CD8-positive, alpha-beta memory T cell (primary cell): ENCODE data around the gene SYTL5. TPM values are rescaled to one million over a fixed set of nuclear protein-coding genes. Genes with fewer than 3 reads are reported as not detected.
A peak's percentile ranks its signal among the peaks of the same experiment; 100 is the strongest.

Source experiments
- CTCF ChIA-PET: fragments of 350-600 bp; sonication (Branson Sonifier 250); formaldehyde crosslinking; loops from one replicate; lab custom pipeline; 2021; ENCODE audit warnings: antibody characterized with exemption; lab: Charles Lee
- POLR2A ChIA-PET: fragments of 350-600 bp; sonication (Branson Sonifier 250); formaldehyde crosslinking; loops from one replicate; lab custom pipeline; 2021; ENCODE audit warnings: antibody characterized with exemption; lab: Charles Lee
- DNase-seq, 5 donors: peaks; one replicate each; pipeline versions ENCODE4 v3.0.0 to v3.0.0-alpha.2; 2020 to 2022; ENCODE audit warnings: mixed read lengths in 1 of 5
- H3K27ac ChIP-seq: one replicate; pipeline ENCODE4 v1.7.0; 2013; ENCODE audit warnings: low read depth, mild to moderate bottlenecking, low read length, moderate library complexity
- H3K27me3 ChIP-seq: 2 replicates; pipeline ENCODE4 v1.7.0; 2013; ENCODE audit warnings: low read length, mild to moderate bottlenecking; ENCODE audit not compliant: insufficient read depth, poor library complexity, severe bottlenecking
- H3K36me3 ChIP-seq: 2 replicates; pipeline ENCODE4 v1.7.0; 2013; ENCODE audit warnings: mild to moderate bottlenecking, low read length, moderate library complexity; ENCODE audit not compliant: insufficient read depth
- H3K4me1 ChIP-seq: 2 replicates; pipeline ENCODE4 v1.7.0; 2013; ENCODE audit warnings: mild to moderate bottlenecking, low read length, moderate library complexity; ENCODE audit not compliant: insufficient read depth
- H3K4me3 ChIP-seq: 2 replicates; pipeline ENCODE4 v1.7.0; 2013; ENCODE audit warnings: mild to moderate bottlenecking, low read length
- H3K9me3 ChIP-seq: 2 replicates; pipeline ENCODE4 v1.7.0; 2013; ENCODE audit warnings: mild to moderate bottlenecking, low read length
- H3K27ac Mint-ChIP-seq, 8 donors: one replicate each; pipeline ENCODE4 v1.8.0; 2020 to 2021; ENCODE audit warnings: mixed read lengths in 8 of 8, mild to moderate bottlenecking in 6 of 8, inconsistent platforms in 3 of 8, moderate library complexity in 3 of 8
- H3K27me3 Mint-ChIP-seq, 2 donors: one replicate each; pipeline ENCODE4 v1.8.0; 2020 to 2021; ENCODE audit warnings: mixed read lengths in 2 of 2, mild to moderate bottlenecking in 1 of 2, moderate library complexity in 1 of 2
- H3K36me3 Mint-ChIP-seq, 3 donors: one replicate each; pipeline ENCODE4 v1.8.0; 2020 to 2021; ENCODE audit warnings: mixed read lengths in 3 of 3, inconsistent platforms in 1 of 3, mild to moderate bottlenecking in 1 of 3
- H3K4me1 Mint-ChIP-seq, 3 donors: one replicate each; pipeline ENCODE4 v1.8.0; 2020 to 2021; ENCODE audit warnings: mixed read lengths in 3 of 3, inconsistent platforms in 1 of 3, mild to moderate bottlenecking in 1 of 3
- H3K4me3 Mint-ChIP-seq, 7 donors: one replicate each; pipeline ENCODE4 v1.8.0; 2020 to 2021; ENCODE audit warnings: mixed read lengths in 7 of 7, mild to moderate bottlenecking in 6 of 7, moderate library complexity in 4 of 7, inconsistent platforms in 2 of 7
- H3K9me3 Mint-ChIP-seq, 5 donors: one replicate each; pipeline ENCODE4 v1.8.0; 2020 to 2022; ENCODE audit warnings: mixed read lengths in 5 of 5, mild to moderate bottlenecking in 3 of 5, moderate library complexity in 2 of 5, inconsistent platforms in 1 of 5
- polyA plus RNA-seq: library from polyadenylated mRNA; unstranded; fragments of 300-500 nt; fragmentation: Illumina TruSeq; gene quantifications from one replicate; pipeline ENCODE4 v1.2.3, GENCODE V29; 2021
- total RNA-seq, 2 experiments: library from RNA; stranded (reverse); gene quantifications; one replicate each; pipeline ENCODE4 v1.2.3, GENCODE V29; 2021

The SYTL5 gene
- total and polyA plus RNA-seq, 3 experiments from 2014 or later: not detected

- Mint-ChIP-seq H3K27me3 (peaks cover 1 to 5% of the 10 kb centered on the region in 2 donors), H3K4me3 (no peak overlapping the region), H3K9me3 (no peaks in the 10 kb centered on the region), H3K36me3 (no peaks in the 10 kb centered on the region), H3K27ac (no peak overlapping the region), H3K4me1 (no peaks in the 10 kb centered on the region)
- POLR2A ChIA-PET: no interaction called here
- H3K4me3 ChIP-seq: no peak overlapping the region
- H3K36me3 ChIP-seq: no peaks in the 10 kb centered on the region
- H3K9me3 ChIP-seq: no peaks in the 10 kb centered on the region
- CTCF ChIA-PET: no interaction called here
- H3K27me3 ChIP-seq: no peaks in the 10 kb centered on the region
- H3K27ac ChIP-seq: no peak overlapping the region
- DNase-seq: no peak
- H3K4me1 ChIP-seq: no peaks in the 10 kb centered on the region
Observed at GRCh38 chrX:38165023-38165422, 158.7 kb downstream of the SYTL5 start.

- Histone ChIP-seq H3K27ac (no peak overlapping the region), H3K36me3 (no peaks in the 10 kb centered on the region), H3K9me3 (no peaks in the 10 kb centered on the region), H3K4me1 (no peaks in the 10 kb centered on the region), H3K27me3 (no peaks in the 10 kb centered on the region), H3K4me3 (no peak overlapping the region)
- no peak overlapping the region for H3K4me3 Mint-ChIP-seq
- no peaks in the 10 kb centered on the region for H3K36me3 Mint-ChIP-seq
- peak in 1 of 5 donors; percentile 1 for DNase-seq
- ChIA-PET CTCF (interaction anchor here (1.0 to 1.7 kb wide), 4 partner anchors 9 to 421 kb away, joined by 3 to 4 read pairs (median 3); no protein-coding TSS in a partner anchor), POLR2A (no interaction called here)
- peaks cover 1 to 5% of the 10 kb centered on the region in 2 donors for H3K27me3 Mint-ChIP-seq
- no peak overlapping the region for H3K27ac Mint-ChIP-seq
- H3K4me1 Mint-ChIP-seq: no peaks in the 10 kb centered on the region
- H3K9me3 Mint-ChIP-seq: no peaks in the 10 kb centered on the region
Observed at GRCh38 chrX:38166478-38167083, 160.2 kb downstream of the SYTL5 start.

GRCh38 chrX:38170556-38170955, 164.2 kb downstream of the SYTL5 start:
- Mint-ChIP-seq H3K27me3 (peaks cover 0 to 6% of the 10 kb centered on the region in 2 donors), H3K4me1 (no peaks in the 10 kb centered on the region), H3K27ac (no peak overlapping the region), H3K9me3 (no peaks in the 10 kb centered on the region), H3K4me3 (no peak overlapping the region), H3K36me3 (no peaks in the 10 kb centered on the region)
- Histone ChIP-seq H3K9me3 (no peaks in the 10 kb centered on the region), H3K4me3 (no peak overlapping the region), H3K36me3 (no peaks in the 10 kb centered on the region), H3K4me1 (no peaks in the 10 kb centered on the region), H3K27ac (no peak overlapping the region), H3K27me3 (no peaks in the 10 kb centered on the region)
- ChIA-PET POLR2A (no interaction called here), CTCF (no interaction called here)
- no peak for DNase-seq

- H3K9me3 Mint-ChIP-seq: no peaks in the 10 kb centered on the region
- Histone ChIP-seq H3K4me1 (no peaks in the 10 kb centered on the region), H3K27ac (no peak overlapping the region), H3K36me3 (no peaks in the 10 kb centered on the region), H3K4me3 (no peak overlapping the region), H3K27me3 (no peaks in the 10 kb centered on the region), H3K9me3 (no peaks in the 10 kb centered on the region)
- ChIA-PET CTCF (no interaction called here), POLR2A (no interaction called here)
- no peak for DNase-seq
- no peaks in the 10 kb centered on the region for H3K36me3 Mint-ChIP-seq
- H3K27ac Mint-ChIP-seq: no peak overlapping the region
- H3K27me3 Mint-ChIP-seq: peaks cover 2 to 14% of the 10 kb centered on the region in 2 donors
- H3K4me1 Mint-ChIP-seq: no peaks in the 10 kb centered on the region
- H3K4me3 Mint-ChIP-seq: no peak overlapping the region
Observed at GRCh38 chrX:38172596-38172995, 166.2 kb downstream of the SYTL5 start.

- Histone ChIP-seq H3K4me1 (no peaks in the 10 kb centered on the region), H3K27me3 (no peaks in the 10 kb centered on the region), H3K36me3 (no peaks in the 10 kb centered on the region), H3K4me3 (no peak overlapping the region), H3K9me3 (no peaks in the 10 kb centered on the region), H3K27ac (no peak overlapping the region)
- H3K36me3 Mint-ChIP-seq: no peaks in the 10 kb centered on the region
- H3K4me3 Mint-ChIP-seq: no peak overlapping the region
- no peaks in the 10 kb centered on the region for H3K9me3 Mint-ChIP-seq
- H3K27me3 Mint-ChIP-seq: peaks cover 8 to 20% of the 10 kb centered on the region in 2 donors
- POLR2A ChIA-PET: no interaction called here
- no peak for DNase-seq
- H3K4me1 Mint-ChIP-seq: no peaks in the 10 kb centered on the region
- H3K27ac Mint-ChIP-seq: peak overlapping the region in 1 of 8 donors; percentile 3
- CTCF ChIA-PET: no interaction called here
Observed at GRCh38 chrX:38175139-38175538, 168.8 kb downstream of the SYTL5 start.

GRCh38 chrX:38178396-38178795, 172.0 kb downstream of the SYTL5 start:
- Histone ChIP-seq H3K9me3 (no peaks in the 10 kb centered on the region), H3K27ac (no peak overlapping the region), H3K4me1 (no peaks in the 10 kb centered on the region), H3K4me3 (no peak overlapping the region), H3K27me3 (no peaks in the 10 kb centered on the region), H3K36me3 (no peaks in the 10 kb centered on the region)
- H3K4me1 Mint-ChIP-seq: no peaks in the 10 kb centered on the region
- H3K36me3 Mint-ChIP-seq: no peaks in the 10 kb centered on the region
- no peak for DNase-seq
- peaks cover 8 to 20% of the 10 kb centered on the region in 2 donors for H3K27me3 Mint-ChIP-seq
- peaks cover 0 to 3% (median 0%) of the 10 kb centered on the region in 5 donors for H3K9me3 Mint-ChIP-seq
- POLR2A ChIA-PET: no interaction called here
- H3K4me3 Mint-ChIP-seq: no peak overlapping the region
- no peak overlapping the region for H3K27ac Mint-ChIP-seq
- CTCF ChIA-PET: no interaction called here

Other genes with a start within 250 kb of the SYTL5 start
- gene CYBB, start 226.5 kb upstream of the SYTL5 start, total RNA-seq: 1 to 10 TPM; 3.0 to 3.7 TPM
- gene CYBB, start 226.5 kb upstream of the SYTL5 start, polyA plus RNA-seq: not detected
- gene DYNLT3, start 159.0 kb upstream of the SYTL5 start, total RNA-seq: 10 to 100 TPM; 17.2 to 20.5 TPM
- 44.9 TPM for gene DYNLT3, start 159.0 kb upstream of the SYTL5 start, polyA plus RNA-seq
- not detected for gene SRPX, start 214.3 kb downstream of the SYTL5 start, total RNA-seq
- 0.18 TPM for gene SRPX, start 214.3 kb downstream of the SYTL5 start, polyA plus RNA-seq